GM12878 (cell line): ENCODE measurements around the gene DCLRE1C. TPM values are rescaled to one million over a fixed set of nuclear protein-coding genes. Genes with fewer than 3 reads are reported as not detected.

Experiments used
- ATAC-seq: fragments of 200-7000 bp; cut with Tn5 transposase; 3 replicates; pipeline ENCODE4 v1.9.1; 2020; ENCODE audit warnings: mild to moderate bottlenecking, moderate library complexity
- BruUV-seq: library from RNA; stranded (reverse); fragments of 400-500 nt; replicated peaks from 2 replicates; lab custom pipeline; 2021; lab: Mats Ljungman, UMichigan
- CTCF ChIA-PET: fragments of 300-600 bp; sonication (Branson Sonifier 250); formaldehyde crosslinking; extraction: SDS; loops from one replicate; lab custom pipeline; 2021; ENCODE audit warnings: inconsistent platforms; lab: Yijun Ruan, JAX
- POLR2A ChIA-PET: fragments of 350-600 bp; formaldehyde crosslinking; extraction: SDS; loops from one replicate; lab custom pipeline; 2021; ENCODE audit warnings: inconsistent platforms; lab: Charles Lee
- RAD21 ChIA-PET: fragments of 300-600 bp; sonication (Branson Sonifier 250); formaldehyde crosslinking; loops from one replicate; lab custom pipeline; 2023; ENCODE audit warnings: antibody characterized with exemption; ENCODE audit not compliant: unreplicated experiment; lab: Charles Lee
- SMC1A ChIA-PET: fragments of 300-600 bp; sonication (Branson Sonifier 250); formaldehyde crosslinking; loops from one replicate; lab custom pipeline; 2023; ENCODE audit not compliant: unreplicated experiment, uncharacterized antibody; lab: Charles Lee
- DNase-seq: peaks from one replicate; pipeline ENCODE4 v3.0.0-alpha.2; 2011; ENCODE audit warnings: low read depth, low spot score
- FAIRE-seq: peaks from 3 replicates; lab custom pipeline; 2011; peaks lifted over from hg19 to GRCh38; lab: Jason Lieb, UNC
- H2AFZ ChIP-seq: 2 replicates; pipeline ENCODE4 v1.6.0; 2011; ENCODE audit warnings: low read depth, low read length, control low read depth; ENCODE audit not compliant: control insufficient read depth
- H3K27ac ChIP-seq: 2 replicates; pipeline ENCODE4 v1.5.1; 2011; ENCODE audit warnings: control low read depth; ENCODE audit not compliant: control insufficient read depth, insufficient read depth
- H3K27me3 ChIP-seq, 2 experiments: replicated peaks in 1 of 2; 2 replicates each; pipeline versions ENCODE4 v1.6.0 to v1.6.1; 2011; ENCODE audit warnings: low read length in 1 of 2; ENCODE audit not compliant: control insufficient read depth in 2 of 2, insufficient read depth in 2 of 2
- H3K36me3 ChIP-seq, 2 experiments: 2 replicates each; pipeline ENCODE4 v1.5.1; 2011; ENCODE audit warnings: low read length in 1 of 2; ENCODE audit not compliant: control insufficient read depth in 2 of 2, insufficient read depth in 2 of 2
- H3K4me1 ChIP-seq: 2 replicates; pipeline ENCODE4 v1.6.1; 2011; ENCODE audit warnings: mild to moderate bottlenecking, low read length, moderate library complexity, mixed read lengths; ENCODE audit not compliant: control insufficient read depth, insufficient read depth
- H3K4me2 ChIP-seq: 2 replicates; pipeline ENCODE4 v1.6.0; 2011; ENCODE audit warnings: control low read depth; ENCODE audit not compliant: control insufficient read depth, insufficient read depth
- H3K4me3 ChIP-seq: fragments of 200-600 bp; sonication (generic); 2 replicates; pipeline ENCODE4 v1.5.1; 2016
- H3K79me2 ChIP-seq: 2 replicates; pipeline ENCODE4 v1.6.0; 2011; ENCODE audit warnings: low read length; ENCODE audit not compliant: control insufficient read depth, insufficient read depth
- H3K9ac ChIP-seq: 2 replicates; pipeline ENCODE4 v1.8.0; 2011; ENCODE audit warnings: low read length, control low read depth, mixed read lengths; ENCODE audit not compliant: control insufficient read depth, insufficient read depth
- H3K9me3 ChIP-seq: replicated peaks from 3 replicates; pipeline ENCODE4 v1.5.1; 2011; ENCODE audit warnings: mild to moderate bottlenecking, low read length; ENCODE audit not compliant: control insufficient read depth, insufficient read depth
- H4K20me1 ChIP-seq: 2 replicates; pipeline ENCODE4 v1.6.0; 2011; ENCODE audit not compliant: control insufficient read depth, insufficient read depth
- BRCA1 ChIP-seq: IDR thresholded peaks from 2 replicates; pipeline ENCODE4 v1.6.1; 2011; ENCODE audit warnings: low read depth, low read length, improper control_type of control experiment
- CBX5 ChIP-seq: sonication (generic); IDR thresholded peaks from 2 replicates; pipeline ENCODE4 v1.6.1; 2016; ENCODE audit warnings: low read depth, moderate library complexity, mild to moderate bottlenecking, inconsistent platforms
- E2F8 ChIP-seq: fragments of 450-650 bp; IDR thresholded peaks from 2 replicates; pipeline ENCODE4 v1.6.1; 2018; ENCODE audit warnings: mild to moderate bottlenecking, low read depth, moderate library complexity; ENCODE audit not compliant: partially characterized antibody
- GATAD2B ChIP-seq: fragments of 450-650 bp; conservative IDR thresholded peaks from 2 replicates; pipeline ENCODE4 v1.6.1; 2017; ENCODE audit warnings: low read depth, mild to moderate bottlenecking, moderate library complexity
- HDAC6 ChIP-seq: fragments of 200-600 bp; sonication (generic); IDR thresholded peaks from one replicate; pipeline ENCODE4 v1.8.0; 2017; ENCODE audit warnings: antibody characterized with exemption; ENCODE audit not compliant: unreplicated experiment
- IKZF1 ChIP-seq: fragments of 450-650 bp; conservative IDR thresholded peaks from 2 replicates; pipeline ENCODE4 v1.6.1; 2017; ENCODE audit warnings: antibody characterized with exemption, mild to moderate bottlenecking
- KLF5 ChIP-seq: fragments of 450-650 bp; IDR thresholded peaks from 2 replicates; pipeline ENCODE4 v1.6.1; 2014; ENCODE audit warnings: mild to moderate bottlenecking; ENCODE audit not compliant: partially characterized antibody
- MEF2A ChIP-seq: IDR thresholded peaks from 2 replicates; pipeline ENCODE4 v1.6.1; 2011; ENCODE audit warnings: low read depth, mild to moderate bottlenecking, low read length, moderate library complexity; ENCODE audit not compliant: insufficient read depth
- NFYA ChIP-seq: IDR thresholded peaks from 2 replicates; pipeline ENCODE4 v1.6.1; 2011; ENCODE audit warnings: low read depth, mild to moderate bottlenecking, low read length, improper control_type of control experiment, borderline replicate concordance
- POLR2A ChIP-seq: IDR thresholded peaks from 2 replicates; pipeline ENCODE4 v1.6.1; 2011; ENCODE audit warnings: low read depth, mild to moderate bottlenecking, low read length
- RB1 ChIP-seq: fragments of 450-650 bp; formaldehyde crosslinking; IDR thresholded peaks from 2 replicates; pipeline ENCODE4 v1.6.1; 2017; ENCODE audit warnings: mild to moderate bottlenecking, borderline replicate concordance
- RBBP5 ChIP-seq: fragments of 200-600 bp; sonication (generic); conservative IDR thresholded peaks from 2 replicates; pipeline ENCODE4 v1.6.1; 2016
- SIN3A ChIP-seq: IDR thresholded peaks from 2 replicates; pipeline ENCODE4 v1.6.1; 2012; ENCODE audit warnings: low read depth, low read length, improper control_type of control experiment
- SPI1 ChIP-seq: IDR thresholded peaks from 2 replicates; pipeline ENCODE4 v1.6.1; 2011; ENCODE audit warnings: low read depth, mild to moderate bottlenecking, low read length, moderate library complexity, borderline replicate concordance; ENCODE audit not compliant: insufficient read depth
- TBL1XR1 ChIP-seq: IDR thresholded peaks from 2 replicates; pipeline ENCODE4 v1.6.1; 2012; ENCODE audit warnings: low read depth, low read length, improper control_type of control experiment
- WGBS: methylation state at CpG from one replicate; pipeline ENCODE4 v1.1.6; 2016; ENCODE audit warnings: low lambda C conversion rate; ENCODE audit not compliant: insufficient replicate concordance, insufficient coverage; ENCODE audit errors: missing lambda C conversion rate; 5-methylcytosine and 5-hydroxymethylcytosine counted together
- in situ Hi-C: fragments of 300-500 bp; cut with MboI; formaldehyde crosslinking; loops from 9 replicates; pipeline ENCODE4 v1.14.3; 2018; ENCODE audit warnings: mixed read lengths
- intact Hi-C: fragments of 100-400 bp; cut with micrococcal nuclease; formaldehyde crosslinking; loops from one replicate; pipeline ENCODE4 v1.14.2; 2022; ENCODE audit not compliant: unreplicated experiment
- polyA plus RNA-seq, 11 experiments: library from polyadenylated mRNA; depleted of rRNA in 4 of 11; unstranded in 6 of 11; stranded (reverse) in 5 of 11; fragments of >200 nt; fragmentation: Nextera tagmentation in 4 of 11; fragmentation: Illumina TruSeq in 1 of 11; extraction: Ambion mirVana in 4 of 11; extraction: Trizol in 1 of 11; gene quantifications; 1 replicate in 1 of 11; 2 replicates in 10 of 11; pipeline versions ENCODE4 v1.2.1 to v1.2.3, GENCODE V29; 2011 to 2016; ENCODE audit warnings: inconsistent platforms in 2 of 11, missing spikeins in 2 of 11, low read depth in 1 of 11
- total RNA-seq, 4 experiments: library from RNA; depleted of rRNA in 3 of 4; stranded (reverse); fragments of >200 nt in 3 of 4; fragmentation: Illumina TruSeq in 1 of 4; extraction: Trizol in 1 of 4; gene quantifications; 2 replicates each; pipeline versions ENCODE4 v1.2.1 to v1.2.3, GENCODE V29; 2013 to 2021
- TF ChIP-seq, protein P1 (sequence below), 3 experiments: IDR thresholded peaks in 2 of 3; conservative IDR thresholded peaks in 1 of 3; 2 replicates each; pipeline ENCODE4 v1.5.1; 2011; ENCODE audit warnings: low read depth in 3 of 3, low read length in 3 of 3, mild to moderate bottlenecking in 3 of 3, control low read depth in 2 of 3, moderate library complexity in 2 of 3, inconsistent platforms in 1 of 3, mixed read lengths in 1 of 3; ENCODE audit not compliant: control insufficient read depth in 2 of 3, insufficient read depth in 1 of 3; ENCODE audit errors: extremely low read depth in 1 of 3
- TF ChIP-seq, protein P2 (sequence below): IDR thresholded peaks from 2 replicates; pipeline ENCODE4 v1.6.1; 2012; ENCODE audit warnings: low read length, inconsistent platforms
- TF ChIP-seq, protein P3 (sequence below): fragments of 150-350 bp; IDR thresholded peaks from 2 replicates; pipeline ENCODE4 v1.6.1; 2014; ENCODE audit warnings: mild to moderate bottlenecking, low read depth, low read length

The DCLRE1C gene
- total and polyA plus RNA-seq, 10 of the 15 experiments (the other 5 are each of a cell fraction or from before 2014, with no cell fraction given): 15.7 to 43.4 (median 26.0) TPM

DNA sequence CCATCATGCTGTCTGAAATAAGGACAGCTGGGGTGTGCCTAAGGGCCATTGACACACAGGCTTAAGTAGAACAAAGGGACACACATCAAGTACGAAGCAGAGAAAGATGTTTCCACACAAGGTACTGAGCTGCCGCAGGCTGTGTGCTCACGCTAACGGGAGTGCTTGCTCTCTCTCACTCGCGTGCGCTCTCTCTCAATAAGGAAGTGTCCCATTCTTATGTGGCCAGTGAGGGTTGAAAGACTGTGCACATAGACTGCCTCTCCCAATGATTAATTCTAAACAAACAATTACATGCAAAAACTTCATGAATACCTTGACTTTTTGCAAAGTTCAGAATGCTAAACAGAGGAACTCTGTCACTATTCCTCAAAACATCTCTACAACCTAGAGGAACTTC lies 29.9 kb downstream of the DCLRE1C start:
- Histone ChIP-seq H3K27ac (no peak overlapping the region; the same call in 1 of the 2 replicates), H3K36me3 (peaks cover 22 to 45% of the 10 kb centered on the region in 2 experiments), H4K20me1 (peaks cover 4% of the 10 kb centered on the region; the same call in 1 of the 2 replicates), H3K79me2 (no peaks in the 10 kb centered on the region; the same call in 1 of the 2 replicates), H3K4me1 (peaks cover 25% of the 10 kb centered on the region), H2AFZ (no peak overlapping the region), H3K9me3 (no peaks in the 10 kb centered on the region; the same call in 2 of the 3 replicates), H3K27me3 (no peaks in the 10 kb centered on the region), H3K4me3 (no peak overlapping the region), H3K4me2 (no peak overlapping the region), H3K9ac (no peak overlapping the region)
- WGBS: 100% methylated on average over 7 of the region's 7 CpGs
- ChIA-PET POLR2A (interaction anchor here (0.5 to 0.6 kb wide), 2 partner anchors 41 to 705 kb away, joined by 3 to 9 read pairs; no protein-coding TSS in a partner anchor), SMC1A (interaction anchor here (1.1 kb wide), 1 partner anchor 46 kb away, joined by 4 read pairs; no protein-coding TSS in a partner anchor), CTCF (interaction anchor here (1.5 kb wide), 1 partner anchor 19 kb away, joined by 3 read pairs; no protein-coding TSS in a partner anchor), RAD21 (no interaction called here)
- ATAC-seq (no peak), DNase-seq (no peak), FAIRE-seq (no peak)
- in situ Hi-C loops (no loop called here), intact Hi-C loops (no loop called here)
- BruUV-seq: no TSS peak
- TF ChIP-seq SPI1 (no peak), BRCA1 (no peak), GATAD2B (no peak), MEF2A (no peak), KLF5 (no peak), SIN3A (no peak), RB1 (no peak), RBBP5 (no peak), TBL1XR1 (no peak), POLR2A (no peak), E2F8 (no peak), CBX5 (no peak), IKZF1 (no peak), HDAC6 (no peak), NFYA (no peak)
- TF ChIP-seq, protein P1, sequence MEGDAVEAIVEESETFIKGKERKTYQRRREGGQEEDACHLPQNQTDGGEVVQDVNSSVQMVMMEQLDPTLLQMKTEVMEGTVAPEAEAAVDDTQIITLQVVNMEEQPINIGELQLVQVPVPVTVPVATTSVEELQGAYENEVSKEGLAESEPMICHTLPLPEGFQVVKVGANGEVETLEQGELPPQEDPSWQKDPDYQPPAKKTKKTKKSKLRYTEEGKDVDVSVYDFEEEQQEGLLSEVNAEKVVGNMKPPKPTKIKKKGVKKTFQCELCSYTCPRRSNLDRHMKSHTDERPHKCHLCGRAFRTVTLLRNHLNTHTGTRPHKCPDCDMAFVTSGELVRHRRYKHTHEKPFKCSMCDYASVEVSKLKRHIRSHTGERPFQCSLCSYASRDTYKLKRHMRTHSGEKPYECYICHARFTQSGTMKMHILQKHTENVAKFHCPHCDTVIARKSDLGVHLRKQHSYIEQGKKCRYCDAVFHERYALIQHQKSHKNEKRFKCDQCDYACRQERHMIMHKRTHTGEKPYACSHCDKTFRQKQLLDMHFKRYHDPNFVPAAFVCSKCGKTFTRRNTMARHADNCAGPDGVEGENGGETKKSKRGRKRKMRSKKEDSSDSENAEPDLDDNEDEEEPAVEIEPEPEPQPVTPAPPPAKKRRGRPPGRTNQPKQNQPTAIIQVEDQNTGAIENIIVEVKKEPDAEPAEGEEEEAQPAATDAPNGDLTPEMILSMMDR (IDR thresholded peaks at IDR 0.05 in 2 of 3, conservative IDR thresholded peaks at IDR 0.05 in 1 of 3; ENCODE audit: control insufficient read depth in 2 of 3, extremely low read depth in 1 of 3, insufficient read depth in 1 of 3, low read depth in 3 of 3, low read length in 3 of 3): no peak
- TF ChIP-seq, protein P2, sequence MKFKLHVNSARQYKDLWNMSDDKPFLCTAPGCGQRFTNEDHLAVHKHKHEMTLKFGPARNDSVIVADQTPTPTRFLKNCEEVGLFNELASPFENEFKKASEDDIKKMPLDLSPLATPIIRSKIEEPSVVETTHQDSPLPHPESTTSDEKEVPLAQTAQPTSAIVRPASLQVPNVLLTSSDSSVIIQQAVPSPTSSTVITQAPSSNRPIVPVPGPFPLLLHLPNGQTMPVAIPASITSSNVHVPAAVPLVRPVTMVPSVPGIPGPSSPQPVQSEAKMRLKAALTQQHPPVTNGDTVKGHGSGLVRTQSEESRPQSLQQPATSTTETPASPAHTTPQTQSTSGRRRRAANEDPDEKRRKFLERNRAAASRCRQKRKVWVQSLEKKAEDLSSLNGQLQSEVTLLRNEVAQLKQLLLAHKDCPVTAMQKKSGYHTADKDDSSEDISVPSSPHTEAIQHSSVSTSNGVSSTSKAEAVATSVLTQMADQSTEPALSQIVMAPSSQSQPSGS: no peak
- TF ChIP-seq, protein P3, sequence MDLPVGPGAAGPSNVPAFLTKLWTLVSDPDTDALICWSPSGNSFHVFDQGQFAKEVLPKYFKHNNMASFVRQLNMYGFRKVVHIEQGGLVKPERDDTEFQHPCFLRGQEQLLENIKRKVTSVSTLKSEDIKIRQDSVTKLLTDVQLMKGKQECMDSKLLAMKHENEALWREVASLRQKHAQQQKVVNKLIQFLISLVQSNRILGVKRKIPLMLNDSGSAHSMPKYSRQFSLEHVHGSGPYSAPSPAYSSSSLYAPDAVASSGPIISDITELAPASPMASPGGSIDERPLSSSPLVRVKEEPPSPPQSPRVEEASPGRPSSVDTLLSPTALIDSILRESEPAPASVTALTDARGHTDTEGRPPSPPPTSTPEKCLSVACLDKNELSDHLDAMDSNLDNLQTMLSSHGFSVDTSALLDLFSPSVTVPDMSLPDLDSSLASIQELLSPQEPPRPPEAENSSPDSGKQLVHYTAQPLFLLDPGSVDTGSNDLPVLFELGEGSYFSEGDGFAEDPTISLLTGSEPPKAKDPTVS: no peak
